NCI-H1105 (cell line): ENCODE data around the gene REST.

Experiments
- DNase-seq: peaks from one replicate; lab custom pipeline; 2025; lab: John Stamatoyannopoulos, UW

The REST gene

DNA sequence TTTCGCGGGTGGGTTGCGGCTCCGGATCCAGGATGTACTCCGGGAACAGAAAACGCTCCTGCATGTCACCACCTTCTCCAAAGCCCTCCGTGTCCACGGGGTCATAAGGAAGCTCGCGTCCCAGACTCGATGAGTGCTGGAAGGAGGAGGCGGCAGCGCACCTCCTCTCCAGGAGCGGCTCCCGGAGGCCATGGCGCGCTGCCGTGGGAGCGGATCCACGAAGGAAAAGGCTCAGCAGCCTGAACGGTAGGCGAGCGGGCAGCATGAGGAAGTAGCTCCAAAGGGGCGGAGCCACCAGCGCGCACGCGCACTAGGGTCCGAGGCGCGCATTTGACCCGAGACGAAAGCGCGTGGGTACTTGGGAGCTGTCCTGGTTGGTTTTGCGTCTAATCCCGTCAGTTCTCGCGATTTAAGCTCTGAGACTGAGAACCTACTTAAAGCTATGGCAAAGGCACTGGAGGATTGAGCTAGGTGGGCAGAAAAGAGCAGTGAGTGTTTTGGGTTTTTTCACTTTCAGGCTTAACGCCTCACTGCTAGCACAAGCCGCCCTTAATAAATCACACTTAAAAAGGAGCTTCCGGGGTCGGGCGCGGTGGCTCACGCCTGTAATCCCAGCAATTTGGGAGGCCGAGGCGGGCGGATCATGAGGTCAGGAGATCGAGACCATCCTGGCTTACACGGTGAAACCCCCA lies 69.8 kb downstream of the REST start, which contains the start of gene NOA1:
Gene NOA1 (minus strand): TSS at position 286 of the 692 bp plus-strand sequence. CDS start 21 bp downstream, at position 265.
- peak; percentile 86 for DNase-seq

DNA sequence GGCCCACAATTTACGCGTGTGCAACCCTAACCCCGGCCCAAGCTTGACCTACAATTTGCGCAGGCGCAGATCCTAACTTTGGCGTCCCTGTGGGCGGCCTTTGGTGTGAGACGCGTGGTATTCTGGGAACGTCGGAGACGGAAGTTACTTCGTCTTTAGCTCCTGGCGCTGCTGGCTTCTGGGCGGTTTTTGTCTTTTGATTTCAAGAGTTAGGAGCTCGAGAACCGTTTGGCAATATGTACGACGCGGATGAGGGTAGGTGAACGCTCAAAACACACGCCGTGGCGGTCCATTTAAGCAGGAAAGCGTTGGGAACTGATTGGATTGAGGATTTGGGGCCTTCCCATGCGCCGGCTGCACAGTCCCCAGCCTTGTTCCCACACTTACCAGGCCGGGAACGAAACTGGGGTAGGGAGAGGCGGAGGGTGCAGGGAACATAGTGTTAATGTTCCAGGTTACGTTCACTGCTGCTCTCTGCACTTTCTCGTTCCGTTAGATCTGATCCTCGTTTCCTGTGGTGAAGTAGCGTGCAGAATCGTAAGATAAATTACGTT lies 71.1 kb downstream of the REST start, which contains the start of gene POLR2B:
Gene POLR2B (plus strand): TSS at position 147 of the 554 bp plus-strand sequence. CDS start 90 bp downstream, at position 237.
- DNase-seq, result peak; percentile 79

DNA sequence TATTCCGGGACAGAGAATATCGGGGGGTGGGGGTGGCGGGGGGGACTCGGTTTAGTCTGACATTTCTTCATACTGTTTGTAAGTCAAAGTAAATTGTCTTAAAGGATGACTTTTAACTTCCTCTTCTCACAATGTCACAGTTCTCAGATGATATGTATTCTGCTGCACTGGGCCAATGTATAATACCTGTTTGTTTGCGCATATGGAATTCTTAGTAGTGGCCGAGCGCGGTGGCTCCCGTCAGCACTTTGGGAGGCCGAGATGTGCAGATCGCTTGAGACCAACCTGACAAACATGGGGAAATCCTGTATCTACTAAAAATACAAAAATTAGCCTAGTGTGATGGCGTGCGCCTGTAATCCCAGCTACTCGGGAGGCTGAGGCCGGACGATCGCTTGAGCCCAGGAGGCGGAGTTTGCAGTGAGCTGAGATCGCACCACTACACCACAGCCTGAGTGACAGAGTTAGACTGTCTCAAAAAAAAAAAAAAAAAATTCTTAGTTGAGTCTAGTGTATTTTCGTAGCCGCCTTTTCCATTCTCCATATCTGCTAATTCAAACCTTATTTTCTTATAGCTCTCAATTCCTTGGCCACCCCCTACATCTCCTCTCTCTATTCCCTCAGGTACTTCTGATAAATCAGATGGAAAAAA lies 71.8 kb downstream of the REST start:
- no peak for DNase-seq

DNA sequence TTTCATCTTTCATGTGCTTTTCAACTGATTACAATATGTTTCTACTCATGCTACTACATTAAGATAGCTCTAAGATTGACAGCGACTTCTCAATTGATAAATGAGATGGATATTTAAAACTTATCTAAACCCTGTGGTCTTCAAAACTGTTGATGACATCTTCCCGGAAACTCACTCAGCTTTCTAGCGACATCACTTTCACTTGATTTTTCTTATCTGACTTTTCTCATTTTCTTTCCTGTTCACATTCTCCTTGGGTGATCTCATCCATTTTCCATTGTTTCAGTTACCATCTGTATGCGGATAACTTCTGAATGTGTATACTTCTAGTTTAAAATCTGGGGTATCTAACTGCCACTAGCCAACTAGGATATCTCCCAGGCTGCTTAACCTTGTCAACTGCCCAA lies 74.1 kb downstream of the REST start:
- no peak for DNase-seq

DNA sequence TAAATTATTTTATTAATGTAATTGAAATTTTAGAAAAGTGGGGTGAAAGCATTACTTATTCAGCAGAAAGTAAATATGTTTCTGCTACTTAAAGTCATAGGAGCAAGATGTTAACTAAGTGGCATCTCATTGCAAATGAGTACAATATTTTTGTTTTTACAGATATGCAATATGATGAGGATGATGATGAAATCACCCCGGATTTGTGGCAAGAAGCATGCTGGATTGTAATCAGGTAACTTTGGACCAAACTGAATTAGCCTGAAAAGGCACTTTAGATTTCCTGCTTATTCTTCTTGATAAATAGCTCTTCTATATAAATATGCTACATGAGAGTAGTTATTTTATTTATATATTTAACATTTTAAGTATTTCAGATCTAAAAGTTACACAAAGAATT lies 78.5 kb downstream of the REST start:
- no peak for DNase-seq

DNA sequence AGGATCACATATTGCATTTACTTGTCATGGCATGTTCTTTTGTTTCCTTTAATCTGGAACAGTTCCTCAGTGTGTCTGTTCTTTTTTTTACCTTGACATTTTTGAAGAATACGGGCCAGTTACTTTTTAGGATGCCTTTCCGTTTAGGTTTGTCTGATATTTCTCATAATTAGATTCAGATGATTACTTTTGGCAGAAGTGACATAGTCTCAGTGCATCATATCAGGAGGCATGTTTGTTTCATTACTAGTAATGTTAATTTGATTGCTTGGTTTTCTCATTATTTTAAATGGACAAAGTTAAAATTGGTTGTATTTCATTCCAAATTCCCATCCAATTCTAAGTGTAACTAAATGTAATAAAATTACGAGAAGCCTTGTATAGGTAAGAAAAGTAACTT lies 79.3 kb downstream of the REST start:
- DNase-seq, result no peak

DNA sequence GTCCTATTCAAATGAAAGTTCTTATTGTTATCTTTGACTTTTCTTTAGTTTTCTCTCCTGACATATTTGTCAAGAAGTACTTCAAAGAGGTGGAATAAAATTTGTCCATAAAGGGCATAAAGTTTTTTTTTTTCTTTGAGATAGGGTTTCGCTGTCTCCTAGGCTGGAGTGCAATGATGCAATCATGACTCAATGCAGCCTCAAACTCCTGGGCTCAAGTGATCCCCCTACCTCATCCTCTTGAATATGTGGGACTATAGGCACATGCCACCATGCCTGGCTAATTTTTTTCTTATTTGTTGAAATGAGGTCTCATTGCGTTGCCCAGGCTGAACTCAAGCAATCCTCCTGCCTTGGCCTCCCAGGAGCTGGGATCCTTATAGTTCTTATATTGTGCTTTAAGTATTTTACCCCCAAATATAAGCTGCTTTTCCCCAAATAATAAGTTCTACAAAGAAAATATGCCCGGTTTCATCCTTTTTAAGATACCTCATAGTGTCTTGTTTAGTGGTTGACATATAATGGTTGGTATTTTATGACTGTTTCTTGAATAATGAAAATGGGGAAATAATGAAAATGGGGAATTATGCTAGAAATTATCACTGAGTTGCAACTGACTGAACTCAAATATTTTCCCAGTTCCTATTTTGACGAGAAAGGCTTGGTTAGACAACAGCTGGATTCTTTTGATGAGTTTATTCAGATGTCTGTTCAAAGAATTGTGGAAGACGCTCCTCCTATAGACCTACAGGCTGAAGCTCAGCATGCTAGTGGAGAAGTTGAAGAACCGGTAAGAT lies 82.6 kb downstream of the REST start:
- no peak for DNase-seq

DNA sequence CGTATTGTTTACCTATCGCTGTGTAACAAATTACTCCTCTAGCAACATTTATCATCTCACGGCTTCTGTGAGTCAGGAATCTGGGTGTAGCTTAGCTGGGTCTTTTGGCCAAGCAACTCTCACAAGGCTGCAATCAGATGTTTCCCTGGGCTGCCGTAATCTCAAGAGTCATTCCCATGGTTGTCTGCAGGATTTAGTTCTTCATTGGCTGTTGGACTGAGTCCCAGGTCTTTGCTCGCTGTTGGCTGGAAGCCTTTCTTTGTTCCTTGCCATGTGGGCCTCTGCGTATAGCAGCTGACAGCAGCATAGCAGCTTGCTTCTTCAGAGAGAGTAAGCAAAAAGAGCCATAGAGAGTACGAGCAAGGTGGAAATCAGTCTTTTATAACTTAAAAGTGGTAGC lies 87.8 kb downstream of the REST start:
- DNase-seq, result no peak

DNA sequence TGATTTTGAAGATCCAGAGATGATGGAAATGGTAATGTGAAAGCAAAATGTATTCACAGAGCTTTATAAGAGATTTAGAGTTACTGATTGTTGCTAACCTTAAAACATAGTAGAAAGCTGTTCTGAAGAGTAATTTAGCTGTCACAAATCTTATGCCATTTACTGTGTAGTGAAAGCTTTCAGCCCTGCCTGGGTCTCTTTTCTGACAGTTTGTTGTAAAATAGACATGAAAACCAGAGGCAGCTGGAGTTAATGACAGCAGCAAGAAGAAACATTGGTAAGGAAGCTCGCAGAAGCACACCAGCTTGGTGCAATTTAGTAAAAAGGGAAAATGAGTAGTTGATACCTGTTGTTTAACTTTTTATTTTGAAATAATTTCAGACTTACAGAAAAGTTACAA lies 92.1 kb downstream of the REST start:
- DNase-seq, result no peak

DNA sequence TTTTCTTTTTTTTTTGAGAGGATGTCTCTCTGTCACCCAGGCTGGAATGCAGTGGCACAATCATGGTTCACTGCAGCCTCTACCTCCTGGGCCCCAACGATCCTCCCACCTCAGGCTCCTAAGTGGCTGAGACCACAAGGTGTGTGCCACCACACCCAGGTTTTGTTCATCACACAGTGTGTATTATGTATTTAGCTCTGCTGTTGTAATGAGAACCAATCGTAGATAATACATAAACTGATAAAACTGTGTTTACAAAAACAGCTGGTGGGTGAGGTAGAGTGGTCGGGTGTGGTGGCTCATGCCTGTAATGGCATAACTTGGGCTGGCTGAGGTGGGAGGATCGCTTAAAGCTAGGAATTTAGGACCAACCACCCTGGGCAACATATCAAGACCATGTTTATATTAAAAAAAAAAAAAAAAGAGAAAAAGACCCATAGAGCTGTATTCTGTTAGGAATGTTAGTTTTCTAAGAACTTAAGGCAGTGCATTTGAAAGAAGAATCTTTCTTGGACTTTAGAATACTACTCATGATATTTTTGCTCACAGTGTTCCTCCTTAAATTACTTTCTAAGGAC lies 105.9 kb downstream of the REST start:
- no peak for DNase-seq
